Activated T-helper 17 cell treated with anti-CD3 and anti-CD28 coated beads, Interleukin-2, amount 50 U/mL, for 72 hours (primary cell): ENCODE data around the gene NCAN. TPM values are rescaled to one million over a fixed set of nuclear protein-coding genes. Genes with fewer than 3 reads are reported as not detected.
"Not testable (repeated sequence)": the region's sequence is repeated elsewhere in the genome, so short reads cannot be mapped to it uniquely, and the experiment has no call there.

Experiments
- ATAC-seq: fragments of 150-1000 bp; cut with Tn5 transposase; replicated peaks from 2 replicates; pipeline ENCODE4 v1.10.0; 2021; ENCODE audit warnings: mild to moderate bottlenecking, moderate library complexity
- H3K27ac Mint-ChIP-seq: one replicate; pipeline ENCODE4 v1.8.0; 2022; ENCODE audit warnings: mixed read lengths
- H3K27me3 Mint-ChIP-seq: one replicate; pipeline ENCODE4 v1.8.0; 2022; ENCODE audit warnings: mixed read lengths
- H3K36me3 Mint-ChIP-seq: one replicate; pipeline ENCODE4 v1.8.0; 2022; ENCODE audit warnings: low read depth, mild to moderate bottlenecking, mixed read lengths
- H3K4me1 Mint-ChIP-seq: one replicate; pipeline ENCODE4 v1.8.0; 2022; ENCODE audit warnings: mixed read lengths
- H3K4me3 Mint-ChIP-seq: one replicate; pipeline ENCODE4 v1.8.0; 2022; ENCODE audit warnings: mild to moderate bottlenecking, mixed read lengths
- H3K9me3 Mint-ChIP-seq: one replicate; pipeline ENCODE4 v1.8.0; 2022; ENCODE audit warnings: mixed read lengths
- total RNA-seq, 2 donors: library from RNA; stranded (reverse); gene quantifications; one replicate each; pipeline ENCODE4 v1.2.3, GENCODE V29; 2022

The NCAN gene
- total RNA-seq, result not detected

GRCh38 chr19:19211499-19212420, at the start of gene NCAN:
NCAN (plus strand) TSS chr19:19211958; CDS start chr19:19216954, 4,996 bp downstream.
- no peak within 1 kb of the TSS for H3K27ac Mint-ChIP-seq
- H3K9me3 Mint-ChIP-seq, result peaks cover 5% of the 10 kb centered on the region
- peaks cover 33% of the 10 kb centered on the region for H3K27me3 Mint-ChIP-seq
- no peaks in the 10 kb centered on the region for H3K36me3 Mint-ChIP-seq
- ATAC-seq, result no peak
- peaks cover 17% of the 10 kb centered on the region for H3K4me1 Mint-ChIP-seq
- H3K4me3 Mint-ChIP-seq, result no peak within 1 kb of the TSS

- H3K4me3 Mint-ChIP-seq, result no peak overlapping the region
- H3K36me3 Mint-ChIP-seq, result peaks cover under 1% of the 10 kb centered on the region
- no peak for ATAC-seq
- H3K27ac Mint-ChIP-seq, result no peak overlapping the region
- H3K27me3 Mint-ChIP-seq, result no peaks in the 10 kb centered on the region
- H3K9me3 Mint-ChIP-seq, result no peaks in the 10 kb centered on the region
- H3K4me1 Mint-ChIP-seq, result no peaks in the 10 kb centered on the region
These were observed 49.3 kb upstream of the NCAN start for GRCh38 chr19:19162495-19162894.

- Mint-ChIP-seq H3K27me3 (no peaks in the 10 kb centered on the region), H3K4me1 (peaks cover 6% of the 10 kb centered on the region), H3K4me3 (no peak overlapping the region), H3K27ac (no peak overlapping the region), H3K36me3 (no peaks in the 10 kb centered on the region), H3K9me3 (no peaks in the 10 kb centered on the region)
- ATAC-seq, result no peak
These were observed 46.4 kb upstream of the NCAN start for GRCh38 chr19:19165396-19165795.

DNA sequence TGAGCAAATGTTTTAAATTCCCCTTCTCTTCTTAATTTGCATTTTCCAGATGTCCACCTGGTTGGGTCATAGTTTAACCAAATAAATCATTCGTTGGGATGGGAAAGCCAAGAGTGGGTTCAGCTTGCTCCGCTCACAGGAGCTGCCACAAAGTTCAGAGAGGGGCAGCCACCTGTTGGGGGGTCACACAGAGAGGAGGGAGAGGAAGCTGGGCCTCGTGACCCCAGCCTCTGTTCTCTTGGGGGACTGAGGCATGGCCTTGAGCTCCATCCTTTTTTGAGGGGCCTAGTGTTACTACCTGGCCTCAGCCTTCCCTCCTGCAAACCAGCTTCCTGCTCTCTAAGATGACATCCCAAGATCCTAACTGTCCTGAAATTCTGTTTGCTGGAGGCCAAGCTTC, 44.1 kb upstream of the NCAN start:
- H3K4me3 Mint-ChIP-seq, result no peak overlapping the region
- ATAC-seq, result no peak
- H3K9me3 Mint-ChIP-seq, result no peaks in the 10 kb centered on the region
- no peaks in the 10 kb centered on the region for H3K27me3 Mint-ChIP-seq
- no peaks in the 10 kb centered on the region for H3K36me3 Mint-ChIP-seq
- H3K27ac Mint-ChIP-seq, result no peak overlapping the region
- peaks cover 12% of the 10 kb centered on the region for H3K4me1 Mint-ChIP-seq

- no peaks in the 10 kb centered on the region for H3K27me3 Mint-ChIP-seq
- no peak for ATAC-seq
These were observed 42.3 kb upstream of the NCAN start for GRCh38 chr19:19169236-19170052.

GRCh38 chr19:19170053-19170872, 41.5 kb upstream of the NCAN start, which contains the start of gene MEF2B:
MEF2B (minus strand) TSS chr19:19170263; CDS start chr19:19150735, 19,528 bp downstream.
- peaks cover 12% of the 10 kb centered on the region for H3K4me1 Mint-ChIP-seq
- H3K27ac Mint-ChIP-seq, result no peak within 1 kb of the TSS
- peak; percentile 97 for ATAC-seq
- no peaks in the 10 kb centered on the region for H3K9me3 Mint-ChIP-seq
- H3K36me3 Mint-ChIP-seq, result no peaks in the 10 kb centered on the region
- no peaks in the 10 kb centered on the region for H3K27me3 Mint-ChIP-seq
- peak within 1 kb of the TSS; percentile 46 for H3K4me3 Mint-ChIP-seq

More at GRCh38 chr19:19169236-19170052, 42.3 kb upstream of the NCAN start:
- peaks cover 12% of the 10 kb centered on the region for H3K4me1 Mint-ChIP-seq
- no peaks in the 10 kb centered on the region for H3K9me3 Mint-ChIP-seq
- no peak overlapping the region for H3K27ac Mint-ChIP-seq
- H3K4me3 Mint-ChIP-seq, result peak overlapping the region; percentile 46
- H3K36me3 Mint-ChIP-seq, result no peaks in the 10 kb centered on the region

DNA sequence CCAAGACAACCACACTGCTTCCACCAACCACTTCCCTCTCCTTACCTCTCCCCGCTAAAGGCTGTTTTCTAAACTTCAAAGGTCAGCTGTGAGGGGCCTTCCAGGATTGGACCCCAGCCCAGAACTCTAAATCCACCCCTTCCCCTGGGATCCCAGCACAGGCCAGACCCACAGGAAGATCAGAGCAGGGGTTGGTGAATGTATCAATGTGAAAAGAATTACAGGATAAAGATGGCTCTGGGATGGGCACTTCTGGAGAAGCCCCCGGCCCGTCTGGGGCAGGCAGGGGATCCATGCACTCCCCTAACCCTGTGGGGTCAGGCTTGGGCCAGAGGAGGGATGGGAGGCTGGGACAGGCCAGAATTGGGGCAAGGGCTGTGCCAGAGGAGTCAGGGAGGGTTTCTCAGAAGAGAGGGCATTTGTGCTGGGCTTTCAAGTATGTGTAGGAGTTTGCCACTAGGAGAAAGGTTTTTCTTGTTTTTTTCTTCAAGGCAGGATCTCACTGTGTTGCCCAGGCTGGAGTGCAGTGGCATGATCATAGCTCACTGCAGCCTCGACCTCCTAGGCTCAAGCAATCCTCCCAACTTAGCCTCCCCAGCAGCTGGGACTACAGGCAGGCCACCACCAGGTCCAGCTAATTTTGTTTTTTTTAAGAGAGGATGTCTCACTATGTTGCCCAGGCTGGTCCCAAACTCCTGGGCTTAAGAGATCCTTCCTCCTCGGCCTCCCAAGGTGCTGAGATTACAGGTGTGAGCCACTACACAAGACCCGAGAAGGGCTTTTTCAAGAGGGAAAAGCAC, 40.7 kb upstream of the NCAN start:
- peak overlapping the region; percentile 46 for H3K4me3 Mint-ChIP-seq
- no peaks in the 10 kb centered on the region for H3K27me3 Mint-ChIP-seq
- H3K36me3 Mint-ChIP-seq, result peaks cover 3% of the 10 kb centered on the region
- H3K9me3 Mint-ChIP-seq, result no peaks in the 10 kb centered on the region
- H3K27ac Mint-ChIP-seq, result no peak overlapping the region
- peaks cover 12% of the 10 kb centered on the region for H3K4me1 Mint-ChIP-seq
- ATAC-seq, result no peak

GRCh38 chr19:19171821-19172532, 39.8 kb upstream of the NCAN start:
- Mint-ChIP-seq H3K27me3 (no peaks in the 10 kb centered on the region), H3K9me3 (no peaks in the 10 kb centered on the region)

DNA sequence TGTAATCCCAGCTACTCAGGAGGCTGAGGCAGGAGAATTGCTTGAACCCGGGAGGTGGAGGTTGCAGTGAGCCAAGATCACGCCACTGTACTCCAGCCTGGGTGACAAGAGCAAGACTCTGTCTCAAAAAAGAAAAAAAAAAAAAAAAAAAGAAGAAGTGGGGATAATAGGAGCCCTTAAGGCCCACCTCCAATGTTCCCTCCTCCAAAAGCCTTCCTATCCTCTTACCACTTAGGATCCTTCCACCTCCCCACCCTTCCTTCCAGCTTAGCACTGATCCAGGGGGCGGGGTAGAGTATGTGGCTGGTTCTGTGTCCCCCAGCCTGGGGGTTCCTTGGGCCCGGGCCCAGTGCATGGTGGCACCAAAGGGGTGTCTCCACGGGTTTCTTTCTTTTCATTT, 38.5 kb upstream of the NCAN start:
- not testable (repeated sequence) for H3K4me3 Mint-ChIP-seq, H3K27ac Mint-ChIP-seq, H3K27me3 Mint-ChIP-seq, ATAC-seq, H3K9me3 Mint-ChIP-seq
- Mint-ChIP-seq H3K36me3 (peaks cover 12% of the 10 kb centered on the region), H3K4me1 (peaks cover 12% of the 10 kb centered on the region)

More at GRCh38 chr19:19171821-19172532, 39.8 kb upstream of the NCAN start:
- H3K27ac Mint-ChIP-seq, result no peak overlapping the region
- H3K4me1 Mint-ChIP-seq, result peaks cover 12% of the 10 kb centered on the region
- ATAC-seq, result no peak
- no peak overlapping the region for H3K4me3 Mint-ChIP-seq
- peaks cover 8% of the 10 kb centered on the region for H3K36me3 Mint-ChIP-seq

GRCh38 chr19:19176950-19177349, 34.8 kb upstream of the NCAN start:
- ATAC-seq, result no peak
- no peaks in the 10 kb centered on the region for H3K4me1 Mint-ChIP-seq

DNA sequence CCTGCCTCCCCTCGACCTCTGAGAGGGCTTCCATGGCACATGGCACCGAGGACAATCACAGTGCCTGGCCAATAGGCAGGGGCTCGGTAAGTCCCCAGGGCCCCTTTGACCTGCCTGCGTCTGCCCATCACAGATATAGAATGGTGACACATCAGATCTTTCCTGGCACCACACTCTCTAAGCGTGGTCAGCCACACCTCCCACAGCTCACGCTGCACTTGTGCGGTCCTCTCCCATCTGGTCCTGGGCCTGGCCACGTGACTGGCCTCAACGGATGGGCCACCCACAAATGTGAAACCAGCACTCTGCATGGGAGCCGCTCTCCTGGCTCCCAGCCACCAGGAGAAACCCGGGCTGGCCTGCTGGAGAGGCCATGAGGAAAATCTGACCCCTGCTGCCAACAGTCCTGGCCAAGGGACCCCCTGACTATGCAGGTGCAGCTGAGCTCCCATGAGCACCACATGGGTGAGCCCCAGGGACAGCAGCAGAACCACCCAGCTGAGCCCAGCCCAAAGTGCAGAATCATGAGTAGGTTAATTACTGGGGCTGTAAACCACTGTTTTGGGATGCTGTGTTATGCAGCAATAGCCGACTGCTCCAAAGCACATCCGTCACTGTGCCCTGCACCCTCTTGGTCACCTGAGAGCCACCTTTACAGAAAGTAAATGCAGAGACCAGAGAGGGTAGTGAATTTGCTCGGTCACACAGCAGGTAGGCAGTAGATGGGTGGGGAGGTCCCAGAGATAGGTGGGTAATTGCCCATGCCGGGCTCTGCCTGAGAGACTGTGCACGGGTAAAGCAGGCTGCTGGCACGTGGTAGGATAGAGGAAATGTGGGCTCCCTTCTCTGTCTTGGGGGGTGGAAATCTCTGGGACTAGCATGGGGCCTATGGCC, 32.0 kb upstream of the NCAN start:
- ATAC-seq, result peak; percentile 21
- Mint-ChIP-seq H3K4me3 (no peak overlapping the region), H3K36me3 (peaks cover 40% of the 10 kb centered on the region), H3K27me3 (no peaks in the 10 kb centered on the region), H3K4me1 (no peaks in the 10 kb centered on the region), H3K27ac (no peak overlapping the region), H3K9me3 (no peaks in the 10 kb centered on the region)

More at GRCh38 chr19:19176950-19177349, 34.8 kb upstream of the NCAN start:
- H3K36me3 Mint-ChIP-seq, result peaks cover 23% of the 10 kb centered on the region
- no peak overlapping the region for H3K4me3 Mint-ChIP-seq
- no peak overlapping the region for H3K27ac Mint-ChIP-seq
- H3K27me3 Mint-ChIP-seq, result no peaks in the 10 kb centered on the region
- no peaks in the 10 kb centered on the region for H3K9me3 Mint-ChIP-seq

DNA sequence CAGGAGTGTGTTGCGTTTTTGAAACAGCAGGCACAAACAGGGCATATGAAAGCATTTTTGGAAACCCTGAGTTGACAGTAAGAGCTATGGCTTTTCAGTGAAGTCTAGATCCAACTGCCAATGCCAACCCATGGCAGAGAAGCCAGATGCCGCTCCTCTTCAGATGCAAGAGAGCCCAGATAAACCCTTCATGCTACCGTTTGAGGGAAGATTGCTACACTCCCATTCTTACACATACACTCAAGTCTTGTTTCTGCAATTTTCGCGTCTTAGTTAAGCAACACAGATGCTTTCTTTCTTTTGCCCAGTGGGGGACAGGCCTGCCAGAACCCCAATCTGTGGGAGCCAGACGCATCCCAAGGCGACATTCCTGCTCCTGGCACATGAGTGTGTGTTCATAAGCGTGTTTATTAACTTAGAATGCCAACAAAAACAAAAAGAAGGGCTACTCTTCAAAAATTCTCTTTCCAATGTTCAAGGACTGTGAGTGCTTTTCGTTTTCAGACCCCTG, 30.2 kb upstream of the NCAN start:
- Mint-ChIP-seq H3K9me3 (no peaks in the 10 kb centered on the region), H3K36me3 (peaks cover 42% of the 10 kb centered on the region), H3K4me1 (peaks cover 6% of the 10 kb centered on the region), H3K4me3 (no peak overlapping the region), H3K27ac (no peak overlapping the region), H3K27me3 (no peaks in the 10 kb centered on the region)
- no peak for ATAC-seq
